Ascending aorta (tissue), 2 donors: ENCODE data around the gene CDH13. TPM values are rescaled to one million over a fixed set of nuclear protein-coding genes. Genes with fewer than 3 reads are reported as not detected.

Source experiments
- DNase-seq, 2 donors: peaks; one replicate each; pipeline ENCODE4 v3.0.0-alpha.2; 2019; ENCODE audit warnings: low spot score in 2 of 2
- H3K27ac ChIP-seq, 2 donors: fragments of 200-600 bp; sonication (generic); one replicate each; pipeline ENCODE4 v1.5.1; 2016 to 2017; ENCODE audit warnings: mild to moderate bottlenecking in 1 of 2
- H3K27me3 ChIP-seq: fragments of 200-600 bp; sonication (generic); one replicate; pipeline ENCODE4 v1.5.1; 2017
- H3K36me3 ChIP-seq, 2 donors: fragments of 200-600 bp; sonication (generic); one replicate each; pipeline ENCODE4 v1.5.1; 2016
- H3K4me1 ChIP-seq, 2 donors: fragments of 200-600 bp; sonication (generic); one replicate each; pipeline ENCODE4 v1.5.1; 2016 to 2017; ENCODE audit warnings: mild to moderate bottlenecking in 1 of 2
- H3K4me3 ChIP-seq, 2 donors: fragments of 200-600 bp; sonication (generic); one replicate each; pipeline ENCODE4 v1.5.1; 2016 to 2017; ENCODE audit warnings: mild to moderate bottlenecking in 1 of 2
- H3K9me3 ChIP-seq, 2 donors: fragments of 200-600 bp; sonication (generic); one replicate each; pipeline ENCODE4 v1.5.1; 2016
- CTCF ChIP-seq, 3 experiments: fragments of 200-600 bp in 2 of 3; fragments of 450-650 bp in 1 of 3; sonication (generic) in 2 of 3; IDR thresholded peaks; one replicate each; pipeline ENCODE4 v1.5.1; 2016 to 2019; ENCODE audit warnings: antibody characterized with exemption in 3 of 3, mild to moderate bottlenecking in 1 of 3, moderate library complexity in 1 of 3
- intact Hi-C: fragments of 100-400 bp; cut with DNase I; formaldehyde crosslinking; loops from one replicate; pipeline ENCODE4 v1.15.1; 2023
- total RNA-seq: library from RNA; depleted of rRNA; stranded (reverse); fragments of >200 nt; gene quantifications from one replicate; pipeline ENCODE4 v1.1.0, GENCODE V29; 2016

CDH13 gene
- total RNA-seq, 1 donor from 2014 or later = 160 TPM

GRCh38 chr16:83407928-83408327 is 781.2 kb downstream of the CDH13 start:
- Histone ChIP-seq H3K4me3 (no peak overlapping the region), H3K27ac (no peak overlapping the region), H3K9me3 (no peaks in the 10 kb centered on the region), H3K4me1 (no peaks in the 10 kb centered on the region), H3K27me3 (no peaks in the 10 kb centered on the region), H3K36me3 (no peaks in the 10 kb centered on the region)
- intact Hi-C loops = no loop called here
- DNase-seq = no peak
- TF ChIP-seq CTCF (IDR thresholded peaks at IDR 0.05) = no peak

- no peaks in the 10 kb centered on the region for H3K9me3 ChIP-seq
- DNase-seq = no peak
- H3K27me3 ChIP-seq = no peaks in the 10 kb centered on the region
Measured at GRCh38 chr16:83409347-83409746, 782.6 kb downstream of the CDH13 start.

GRCh38 chr16:83418565-83418964 is 791.8 kb downstream of the CDH13 start:
- Histone ChIP-seq H3K4me3 (no peak overlapping the region), H3K27ac (no peak overlapping the region), H3K4me1 (no peaks in the 10 kb centered on the region), H3K36me3 (no peaks in the 10 kb centered on the region), H3K9me3 (no peaks in the 10 kb centered on the region), H3K27me3 (no peaks in the 10 kb centered on the region)
- no peak for TF ChIP-seq CTCF (IDR thresholded peaks at IDR 0.05)
- intact Hi-C loops = no loop called here
- no peak for DNase-seq

More at GRCh38 chr16:83409347-83409746, 782.6 kb downstream of the CDH13 start:
- H3K4me3 ChIP-seq = no peak overlapping the region
- H3K36me3 ChIP-seq = no peaks in the 10 kb centered on the region
- no peak for TF ChIP-seq CTCF (IDR thresholded peaks at IDR 0.05)
- no peak overlapping the region for H3K27ac ChIP-seq
- intact Hi-C loops = no loop called here
- no peaks in the 10 kb centered on the region for H3K4me1 ChIP-seq

GRCh38 chr16:83420206-83420760 is 793.5 kb downstream of the CDH13 start:
- no peaks in the 10 kb centered on the region for H3K36me3 ChIP-seq
- no peak overlapping the region for H3K4me3 ChIP-seq
- no peak overlapping the region for H3K27ac ChIP-seq
- TF ChIP-seq CTCF (IDR thresholded peaks at IDR 0.05) = no peak
- H3K27me3 ChIP-seq = no peaks in the 10 kb centered on the region
- intact Hi-C loops = no loop called here
- DNase-seq = no peak
- no peaks in the 10 kb centered on the region for H3K4me1 ChIP-seq
- H3K9me3 ChIP-seq = no peaks in the 10 kb centered on the region

- no peak for TF ChIP-seq CTCF (IDR thresholded peaks at IDR 0.05)
- Histone ChIP-seq H3K4me1 (no peaks in the 10 kb centered on the region), H3K27me3 (no peaks in the 10 kb centered on the region), H3K4me3 (no peak overlapping the region), H3K9me3 (no peaks in the 10 kb centered on the region), H3K36me3 (no peaks in the 10 kb centered on the region), H3K27ac (no peak overlapping the region)
- DNase-seq = no peak
- intact Hi-C loops = no loop called here
Measured at GRCh38 chr16:83433201-83433600, 806.4 kb downstream of the CDH13 start.

GRCh38 chr16:83437036-83437435 is 810.3 kb downstream of the CDH13 start:
- no peak for DNase-seq
- TF ChIP-seq CTCF (IDR thresholded peaks at IDR 0.05) = no peak
- intact Hi-C loops = no loop called here
- H3K4me3 ChIP-seq = no peak overlapping the region
- H3K36me3 ChIP-seq = no peaks in the 10 kb centered on the region
- H3K27me3 ChIP-seq = no peaks in the 10 kb centered on the region
- no peak overlapping the region for H3K27ac ChIP-seq
- no peaks in the 10 kb centered on the region for H3K4me1 ChIP-seq
- H3K9me3 ChIP-seq = no peaks in the 10 kb centered on the region
